GM12878 (cell line): Measurements from ENCODE around the gene LARP6.

Experiments used
- BRCA1 ChIP-seq: IDR thresholded peaks from 2 replicates; pipeline ENCODE4 v1.6.1; 2011; ENCODE audit warnings: low read depth, low read length, improper control_type of control experiment
- EP300 ChIP-seq, 2 experiments: fragments of 150-350 bp in 1 of 2; IDR thresholded peaks; 2 replicates each; pipeline ENCODE4 v1.6.1; 2011 to 2012; ENCODE audit warnings: low read depth in 2 of 2, low read length in 2 of 2, borderline replicate concordance in 1 of 2, improper control_type of control experiment in 1 of 2, inconsistent platforms in 1 of 2; ENCODE audit not compliant: control insufficient read depth in 1 of 2
- POLR2A ChIP-seq: IDR thresholded peaks from 2 replicates; pipeline ENCODE4 v1.6.1; 2011; ENCODE audit warnings: low read depth, mild to moderate bottlenecking, low read length
- SP1 ChIP-seq: IDR thresholded peaks from one replicate; pipeline ENCODE4 v1.6.1; 2011; ENCODE audit warnings: low read depth, low read length

- TF ChIP-seq EP300 (IDR thresholded peaks at IDR 0.05; ENCODE audit: borderline replicate concordance in 1 of 2, control insufficient read depth in 1 of 2, low read depth in 2 of 2, low read length in 2 of 2) (no peak), SP1 (no peak), POLR2A (no peak), BRCA1 (no peak)
These were observed 25.4 kb upstream of the LARP6 start for GRCh38 chr15:70879401-70879800.
